GM12878 (cell line): ENCODE data around the gene INCA1. TPM values are rescaled to one million over a fixed set of nuclear protein-coding genes. Genes with fewer than 3 reads are reported as not detected.

Experiments
- BACH1 ChIP-seq: fragments of 450-650 bp; IDR thresholded peaks from 2 replicates; pipeline ENCODE4 v1.6.1; 2017; ENCODE audit warnings: mild to moderate bottlenecking, borderline replicate concordance
- BMI1 ChIP-seq: fragments of 450-650 bp; IDR thresholded peaks from 2 replicates; pipeline ENCODE4 v1.6.1; 2016; ENCODE audit warnings: mild to moderate bottlenecking, moderate library complexity, borderline replicate concordance
- EED ChIP-seq: sonication (generic); IDR thresholded peaks from 2 replicates; pipeline ENCODE4 v1.6.1; 2016; ENCODE audit warnings: antibody characterized with exemption, low read depth
- JUNB ChIP-seq: IDR thresholded peaks from 2 replicates; pipeline ENCODE4 v1.6.1; 2016; ENCODE audit warnings: antibody characterized with exemption, mild to moderate bottlenecking
- KAT2A ChIP-seq: conservative IDR thresholded peaks from 2 replicates; pipeline ENCODE4 v1.6.1; 2011; ENCODE audit warnings: low read depth, low read length; ENCODE audit not compliant: control insufficient read depth
- KLF5 ChIP-seq: fragments of 450-650 bp; IDR thresholded peaks from 2 replicates; pipeline ENCODE4 v1.6.1; 2014; ENCODE audit warnings: mild to moderate bottlenecking; ENCODE audit not compliant: partially characterized antibody
- MXI1 ChIP-seq: fragments of 150-350 bp; IDR thresholded peaks from 2 replicates; pipeline ENCODE4 v1.6.1; 2011; ENCODE audit warnings: low read depth, mild to moderate bottlenecking, inconsistent platforms, low read length, improper control_type of control experiment
- MYB ChIP-seq: fragments of 150-350 bp; IDR thresholded peaks from 2 replicates; pipeline ENCODE4 v1.6.1; 2014; ENCODE audit warnings: mild to moderate bottlenecking, low read depth, low read length, borderline replicate concordance
- NFIC ChIP-seq: IDR thresholded peaks from 2 replicates; pipeline ENCODE4 v1.6.1; 2012; ENCODE audit warnings: low read depth, mild to moderate bottlenecking, inconsistent platforms, low read length, moderate library complexity
- NFYB ChIP-seq: IDR thresholded peaks from 2 replicates; pipeline ENCODE4 v1.6.1; 2011; ENCODE audit warnings: low read depth, mild to moderate bottlenecking, low read length, improper control_type of control experiment, moderate library complexity; ENCODE audit not compliant: insufficient read depth
- PML ChIP-seq: IDR thresholded peaks from 2 replicates; pipeline ENCODE4 v1.6.1; 2012; ENCODE audit warnings: low read length, inconsistent platforms
- POLR2AphosphoS2 ChIP-seq: IDR thresholded peaks from 2 replicates; pipeline ENCODE4 v1.6.1; 2011; ENCODE audit warnings: low read depth, mild to moderate bottlenecking, low read length, improper control_type of control experiment, moderate library complexity
- POLR2AphosphoS5 ChIP-seq: IDR thresholded peaks from 2 replicates; pipeline ENCODE4 v1.6.1; 2011; ENCODE audit warnings: mild to moderate bottlenecking, low read length, inconsistent platforms
- SMARCA5 ChIP-seq: fragments of 450-650 bp; IDR thresholded peaks from 2 replicates; pipeline ENCODE4 v1.6.1; 2017; ENCODE audit warnings: mild to moderate bottlenecking
- STAT3 ChIP-seq: IDR thresholded peaks from 2 replicates; pipeline ENCODE4 v1.6.1; 2011; ENCODE audit warnings: low read depth, low read length, improper control_type of control experiment
- TAF1 ChIP-seq: IDR thresholded peaks from 2 replicates; pipeline ENCODE4 v1.6.1; 2011; ENCODE audit warnings: mild to moderate bottlenecking, low read depth, low read length, borderline replicate concordance
- TBL1XR1 ChIP-seq: IDR thresholded peaks from 2 replicates; pipeline ENCODE4 v1.6.1; 2012; ENCODE audit warnings: low read depth, low read length, improper control_type of control experiment
- TCF3 ChIP-seq: IDR thresholded peaks from 2 replicates; pipeline ENCODE4 v1.6.1; 2012; ENCODE audit warnings: low read depth, mild to moderate bottlenecking, low read length, borderline replicate concordance; ENCODE audit not compliant: insufficient read depth
- ZNF207 ChIP-seq: fragments of 450-650 bp; IDR thresholded peaks from 2 replicates; pipeline ENCODE4 v1.6.1; 2014; ENCODE audit warnings: antibody characterized with exemption, mild to moderate bottlenecking, borderline replicate concordance
- ZNF24 ChIP-seq: fragments of 450-650 bp; IDR thresholded peaks from 2 replicates; pipeline ENCODE4 v1.6.1; 2017; ENCODE audit warnings: antibody characterized with exemption, mild to moderate bottlenecking
- ZNF384 ChIP-seq: IDR thresholded peaks from 2 replicates; pipeline ENCODE4 v1.6.1; 2012; ENCODE audit warnings: low read depth, mild to moderate bottlenecking, low read length, improper control_type of control experiment, borderline replicate concordance
- polyA plus RNA-seq, 11 experiments: library from polyadenylated mRNA; depleted of rRNA in 4 of 11; unstranded in 6 of 11; stranded (reverse) in 5 of 11; fragments of >200 nt; fragmentation: Nextera tagmentation in 4 of 11; fragmentation: Illumina TruSeq in 1 of 11; extraction: Ambion mirVana in 4 of 11; extraction: Trizol in 1 of 11; gene quantifications; 1 replicate in 1 of 11; 2 replicates in 10 of 11; pipeline versions ENCODE4 v1.2.1 to v1.2.3, GENCODE V29; 2011 to 2016; ENCODE audit warnings: inconsistent platforms in 2 of 11, missing spikeins in 2 of 11, low read depth in 1 of 11
- total RNA-seq, 4 experiments: library from RNA; depleted of rRNA in 3 of 4; stranded (reverse); fragments of >200 nt in 3 of 4; fragmentation: Illumina TruSeq in 1 of 4; extraction: Trizol in 1 of 4; gene quantifications; 2 replicates each; pipeline versions ENCODE4 v1.2.1 to v1.2.3, GENCODE V29; 2013 to 2021
- TF ChIP-seq, protein P1 (sequence below): IDR thresholded peaks from 2 replicates; pipeline ENCODE4 v1.6.1; 2012; ENCODE audit warnings: low read depth, low read length, improper control_type of control experiment
- TF ChIP-seq, protein P2 (sequence below): fragments of 450-650 bp; IDR thresholded peaks from 2 replicates; pipeline ENCODE4 v1.6.1; 2017; ENCODE audit warnings: mild to moderate bottlenecking, moderate library complexity
- TF ChIP-seq, protein P3 (sequence below): fragments of 450-650 bp; IDR thresholded peaks from 2 replicates; pipeline ENCODE4 v1.6.1; 2014; ENCODE audit warnings: mild to moderate bottlenecking

INCA1 gene
- total and polyA plus RNA-seq, 10 of the 15 experiments (the other 5 are each of a cell fraction or from before 2014, with no cell fraction given), result 0.19 to 1.8 (median 0.45) TPM

DNA sequence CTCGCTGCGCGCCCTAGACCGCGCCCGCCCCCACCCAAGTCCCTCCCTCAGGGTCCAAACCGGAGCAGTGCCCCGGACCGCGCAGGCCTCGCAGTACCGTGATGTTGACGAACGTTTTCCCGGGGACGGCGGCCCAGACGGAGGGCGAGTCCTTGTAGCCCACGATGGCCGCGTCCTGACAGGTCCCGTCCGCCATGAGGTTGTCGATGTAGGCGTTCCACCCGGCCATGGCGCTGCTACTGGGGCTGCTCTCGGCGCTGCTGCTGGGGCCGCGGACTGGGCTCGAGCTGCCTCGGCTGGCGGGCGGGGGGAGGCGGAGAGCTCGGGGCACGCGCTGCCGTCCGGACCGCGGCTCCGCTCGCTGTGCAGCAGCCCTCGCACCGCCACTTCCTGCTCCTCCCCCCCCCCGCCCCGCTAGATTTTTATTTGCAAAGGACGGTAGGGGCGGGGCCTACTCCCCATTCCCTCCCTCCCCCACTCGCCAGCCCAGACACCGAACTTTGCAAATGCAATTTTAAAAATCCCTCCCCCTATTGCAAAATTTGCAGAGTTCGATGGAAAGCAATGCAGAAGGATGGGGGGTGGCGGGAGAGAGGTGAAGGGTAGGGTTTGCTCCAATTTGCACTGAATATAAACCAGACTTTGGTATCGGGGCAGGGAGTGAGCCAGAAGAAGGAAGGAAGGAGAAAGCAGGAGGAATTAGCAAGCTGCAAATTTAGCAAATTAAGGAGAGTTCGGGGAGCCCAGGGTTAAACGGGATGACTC is 49.0 kb downstream of the INCA1 start, which contains the start of gene PFN1 (continued):
- 0 out of 2 replicates have a peak, but pooled peaks have one; percentile 7 for TF ChIP-seq NFYB
- TF ChIP-seq TAF1, result peak; percentile 89
- no peak for TF ChIP-seq NFIC
- peak; percentile 92 for TF ChIP-seq POLR2AphosphoS2
- TF ChIP-seq JUNB, result 0 out of 2 replicates have a peak, but pooled peaks have one; percentile 16
- peak; percentile 75 for TF ChIP-seq BACH1
- TF ChIP-seq BMI1, result no peak
- no peak for TF ChIP-seq KLF5
- TF ChIP-seq, protein P1, sequence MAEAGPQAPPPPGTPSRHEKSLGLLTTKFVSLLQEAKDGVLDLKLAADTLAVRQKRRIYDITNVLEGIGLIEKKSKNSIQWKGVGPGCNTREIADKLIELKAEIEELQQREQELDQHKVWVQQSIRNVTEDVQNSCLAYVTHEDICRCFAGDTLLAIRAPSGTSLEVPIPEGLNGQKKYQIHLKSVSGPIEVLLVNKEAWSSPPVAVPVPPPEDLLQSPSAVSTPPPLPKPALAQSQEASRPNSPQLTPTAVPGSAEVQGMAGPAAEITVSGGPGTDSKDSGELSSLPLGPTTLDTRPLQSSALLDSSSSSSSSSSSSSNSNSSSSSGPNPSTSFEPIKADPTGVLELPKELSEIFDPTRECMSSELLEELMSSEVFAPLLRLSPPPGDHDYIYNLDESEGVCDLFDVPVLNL, result peak; percentile 76
- peak; percentile 86 for TF ChIP-seq POLR2AphosphoS5
- no peak for TF ChIP-seq PML
- TF ChIP-seq, protein P2, sequence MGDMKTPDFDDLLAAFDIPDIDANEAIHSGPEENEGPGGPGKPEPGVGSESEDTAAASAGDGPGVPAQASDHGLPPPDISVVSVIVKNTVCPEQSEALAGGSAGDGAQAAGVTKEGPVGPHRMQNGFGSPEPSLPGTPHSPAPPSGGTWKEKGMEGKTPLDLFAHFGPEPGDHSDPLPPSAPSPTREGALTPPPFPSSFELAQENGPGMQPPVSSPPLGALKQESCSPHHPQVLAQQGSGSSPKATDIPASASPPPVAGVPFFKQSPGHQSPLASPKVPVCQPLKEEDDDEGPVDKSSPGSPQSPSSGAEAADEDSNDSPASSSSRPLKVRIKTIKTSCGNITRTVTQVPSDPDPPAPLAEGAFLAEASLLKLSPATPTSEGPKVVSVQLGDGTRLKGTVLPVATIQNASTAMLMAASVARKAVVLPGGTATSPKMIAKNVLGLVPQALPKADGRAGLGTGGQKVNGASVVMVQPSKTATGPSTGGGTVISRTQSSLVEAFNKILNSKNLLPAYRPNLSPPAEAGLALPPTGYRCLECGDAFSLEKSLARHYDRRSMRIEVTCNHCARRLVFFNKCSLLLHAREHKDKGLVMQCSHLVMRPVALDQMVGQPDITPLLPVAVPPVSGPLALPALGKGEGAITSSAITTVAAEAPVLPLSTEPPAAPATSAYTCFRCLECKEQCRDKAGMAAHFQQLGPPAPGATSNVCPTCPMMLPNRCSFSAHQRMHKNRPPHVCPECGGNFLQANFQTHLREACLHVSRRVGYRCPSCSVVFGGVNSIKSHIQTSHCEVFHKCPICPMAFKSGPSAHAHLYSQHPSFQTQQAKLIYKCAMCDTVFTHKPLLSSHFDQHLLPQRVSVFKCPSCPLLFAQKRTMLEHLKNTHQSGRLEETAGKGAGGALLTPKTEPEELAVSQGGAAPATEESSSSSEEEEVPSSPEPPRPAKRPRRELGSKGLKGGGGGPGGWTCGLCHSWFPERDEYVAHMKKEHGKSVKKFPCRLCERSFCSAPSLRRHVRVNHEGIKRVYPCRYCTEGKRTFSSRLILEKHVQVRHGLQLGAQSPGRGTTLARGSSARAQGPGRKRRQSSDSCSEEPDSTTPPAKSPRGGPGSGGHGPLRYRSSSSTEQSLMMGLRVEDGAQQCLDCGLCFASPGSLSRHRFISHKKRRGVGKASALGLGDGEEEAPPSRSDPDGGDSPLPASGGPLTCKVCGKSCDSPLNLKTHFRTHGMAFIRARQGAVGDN, result peak; percentile 66; the same call in 1 of the 2 replicates
- TF ChIP-seq STAT3, result peak; percentile 48; the same call in 1 of the 2 replicates
- peak; percentile 59; the same call in 1 of the 2 replicates for TF ChIP-seq SMARCA5
- TF ChIP-seq, protein P3, sequence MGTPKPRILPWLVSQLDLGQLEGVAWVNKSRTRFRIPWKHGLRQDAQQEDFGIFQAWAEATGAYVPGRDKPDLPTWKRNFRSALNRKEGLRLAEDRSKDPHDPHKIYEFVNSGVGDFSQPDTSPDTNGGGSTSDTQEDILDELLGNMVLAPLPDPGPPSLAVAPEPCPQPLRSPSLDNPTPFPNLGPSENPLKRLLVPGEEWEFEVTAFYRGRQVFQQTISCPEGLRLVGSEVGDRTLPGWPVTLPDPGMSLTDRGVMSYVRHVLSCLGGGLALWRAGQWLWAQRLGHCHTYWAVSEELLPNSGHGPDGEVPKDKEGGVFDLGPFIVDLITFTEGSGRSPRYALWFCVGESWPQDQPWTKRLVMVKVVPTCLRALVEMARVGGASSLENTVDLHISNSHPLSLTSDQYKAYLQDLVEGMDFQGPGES, result no peak
- TF ChIP-seq MXI1, result peak; percentile 31; the same call in 1 of the 2 replicates
- TF ChIP-seq MYB, result no peak
- peak; percentile 80 for TF ChIP-seq TCF3
- TF ChIP-seq KAT2A, result no peak
- TF ChIP-seq ZNF207, result no peak
- 0 out of 2 replicates have a peak, but pooled peaks have one; percentile 26 for TF ChIP-seq ZNF24
- TF ChIP-seq ZNF384, result no peak
- TF ChIP-seq TBL1XR1, result 0 out of 2 replicates have a peak, but pooled peaks have one; percentile 35
- TF ChIP-seq EED, result no peak
